SH-SY5Y (cell line): ENCODE data around the gene CCDC15.

Source experiments
- GATA2 ChIP-seq: IDR thresholded peaks from 2 replicates; pipeline ENCODE4 v1.6.1; 2011; ENCODE audit warnings: mild to moderate bottlenecking, low read depth, low read length
- GATA3 ChIP-seq: IDR thresholded peaks from 2 replicates; pipeline ENCODE4 v1.6.1; 2011; ENCODE audit warnings: low read depth, mild to moderate bottlenecking, low read length, moderate library complexity

GRCh38 chr11:125078516-125079140 lies 124.6 kb downstream of the CCDC15 start:
- TF ChIP-seq GATA2 (no peak), GATA3 (no peak)
